ENCODE data around the gene HPSE. TPM values are rescaled to one million over a fixed set of nuclear protein-coding genes. Genes with fewer than 3 reads are reported as not detected.

The HPSE gene
- total RNA-seq, 4 donors from 2014 or later = 0.42 to 1.5 (median 0.88) TPM

GRCh38 chr4:83263106-83263505 lies 71.5 kb downstream of the HPSE start:
- intact Hi-C loops (cut with DNase I) = loop anchor here (5.0 kb wide), 1 partner anchor 186 kb away; no protein-coding TSS in a partner anchor
- no peak overlapping the region for H3K4me3 ChIP-seq
- WGBS = 95% methylated on average over 1 of the region's 1 CpG

GRCh38 chr4:83262682-83263081 lies 72.0 kb downstream of the HPSE start:
- Histone ChIP-seq H3K9me3 (no peaks in the 10 kb centered on the region), H3K27me3 (no peaks in the 10 kb centered on the region), H3K36me3 (peaks cover 0 to 34% (median 8%) of the 10 kb centered on the region in 4 donors), H3K27ac (replicated peaks in 1 of 4) (no peak overlapping the region), H3K4me1 (peaks cover 4 to 10% (median 5%) of the 10 kb centered on the region in 4 donors), H3K4me3 (no peak overlapping the region)
- intact Hi-C loops (cut with DNase I) = loop anchor here (5.0 kb wide), 1 partner anchor 185 kb away; no protein-coding TSS in a partner anchor
- DNase-seq (ENCODE audit: extremely low spot score) = no peak
- WGBS = 95% methylated on average over 2 of the region's 2 CpGs
- TF ChIP-seq CTCF (IDR thresholded peaks at IDR 0.05) (no peak), POLR2AphosphoS5 (IDR thresholded peaks at IDR 0.05) (no peak), POLR2A (IDR thresholded peaks at IDR 0.05; ENCODE audit: low read depth) (no peak), EP300 (IDR thresholded peaks at IDR 0.05) (no peak)

More at GRCh38 chr4:83263106-83263505, 71.5 kb downstream of the HPSE start:
- Histone ChIP-seq H3K36me3 (peaks cover 0 to 38% (median 8%) of the 10 kb centered on the region in 4 donors), H3K4me1 (peaks cover 4 to 10% (median 5%) of the 10 kb centered on the region in 4 donors), H3K9me3 (no peaks in the 10 kb centered on the region), H3K27ac (replicated peaks in 1 of 4) (no peak overlapping the region), H3K27me3 (no peaks in the 10 kb centered on the region)
- no peak for TF ChIP-seq EP300 (IDR thresholded peaks at IDR 0.05)
- TF ChIP-seq CTCF (IDR thresholded peaks at IDR 0.05) = no peak
- no peak for TF ChIP-seq POLR2A (IDR thresholded peaks at IDR 0.05; ENCODE audit: low read depth)
- no peak for TF ChIP-seq POLR2AphosphoS5 (IDR thresholded peaks at IDR 0.05)
- DNase-seq (ENCODE audit: extremely low spot score) = no peak

GRCh38 chr4:83261307-83261706 lies 73.3 kb downstream of the HPSE start:
- Histone ChIP-seq H3K27me3 (no peaks in the 10 kb centered on the region), H3K27ac (replicated peaks in 1 of 4) (no peak overlapping the region), H3K36me3 (peaks cover 0 to 21% (median 8%) of the 10 kb centered on the region in 4 donors), H3K4me3 (no peak overlapping the region), H3K4me1 (peaks cover 4 to 17% (median 15%) of the 10 kb centered on the region in 4 donors), H3K9me3 (no peaks in the 10 kb centered on the region)
- no peak for DNase-seq (ENCODE audit: extremely low spot score)
- intact Hi-C loops (cut with DNase I) = loop anchor here (5.0 kb wide), 1 partner anchor 184 kb away; no protein-coding TSS in a partner anchor
- 88% methylated on average over 5 of the region's 5 CpGs for WGBS
- TF ChIP-seq POLR2A (IDR thresholded peaks at IDR 0.05; ENCODE audit: low read depth) (no peak), EP300 (IDR thresholded peaks at IDR 0.05) (no peak), CTCF (IDR thresholded peaks at IDR 0.05) (no peak), POLR2AphosphoS5 (IDR thresholded peaks at IDR 0.05) (no peak)

GRCh38 chr4:83259586-83259985 lies 75.1 kb downstream of the HPSE start:
- H3K27me3 ChIP-seq = no peaks in the 10 kb centered on the region
- 96% methylated on average over 1 of the region's 1 CpG for WGBS
- H3K36me3 ChIP-seq = peaks cover 0 to 10% (median 4%) of the 10 kb centered on the region in 4 donors
- intact Hi-C loops (cut with DNase I) = no loop called here
- no peaks in the 10 kb centered on the region for H3K9me3 ChIP-seq
- DNase-seq (ENCODE audit: extremely low spot score) = no peak
- no peak overlapping the region for H3K4me3 ChIP-seq
- no peak overlapping the region for H3K27ac ChIP-seq (replicated peaks in 1 of 4)
- TF ChIP-seq POLR2AphosphoS5 (IDR thresholded peaks at IDR 0.05) = no peak
- no peak for TF ChIP-seq CTCF (IDR thresholded peaks at IDR 0.05)
- TF ChIP-seq POLR2A (IDR thresholded peaks at IDR 0.05; ENCODE audit: low read depth) = no peak
- TF ChIP-seq EP300 (IDR thresholded peaks at IDR 0.05) = no peak
- peaks cover 4 to 28% (median 23%) of the 10 kb centered on the region in 4 donors for H3K4me1 ChIP-seq

- Histone ChIP-seq H3K27me3 (no peaks in the 10 kb centered on the region), H3K27ac (replicated peaks in 1 of 4) (no peak overlapping the region), H3K36me3 (peaks cover 0 to 5% (median 4%) of the 10 kb centered on the region in 4 donors), H3K9me3 (no peaks in the 10 kb centered on the region), H3K4me1 (peaks cover 4 to 28% (median 23%) of the 10 kb centered on the region in 4 donors), H3K4me3 (no peak overlapping the region)
- intact Hi-C loops (cut with DNase I) = no loop called here
- TF ChIP-seq CTCF (IDR thresholded peaks at IDR 0.05) = no peak
- no peak for TF ChIP-seq EP300 (IDR thresholded peaks at IDR 0.05)
- TF ChIP-seq POLR2A (IDR thresholded peaks at IDR 0.05; ENCODE audit: low read depth) = no peak
- TF ChIP-seq POLR2AphosphoS5 (IDR thresholded peaks at IDR 0.05) = no peak
- no peak for DNase-seq (ENCODE audit: extremely low spot score)
Measured at GRCh38 chr4:83258461-83258860, 76.2 kb downstream of the HPSE start.
